Measurements from ENCODE around the gene GSTT2B.
"Not testable (repeated sequence)": the region's sequence is repeated elsewhere in the genome, so short reads cannot be mapped to it uniquely, and the experiment has no call there.

GRCh38 chr22:23954193-23954990 is 6.6 kb downstream of the GSTT2B start:
- TF ChIP-seq, protein P1, sequence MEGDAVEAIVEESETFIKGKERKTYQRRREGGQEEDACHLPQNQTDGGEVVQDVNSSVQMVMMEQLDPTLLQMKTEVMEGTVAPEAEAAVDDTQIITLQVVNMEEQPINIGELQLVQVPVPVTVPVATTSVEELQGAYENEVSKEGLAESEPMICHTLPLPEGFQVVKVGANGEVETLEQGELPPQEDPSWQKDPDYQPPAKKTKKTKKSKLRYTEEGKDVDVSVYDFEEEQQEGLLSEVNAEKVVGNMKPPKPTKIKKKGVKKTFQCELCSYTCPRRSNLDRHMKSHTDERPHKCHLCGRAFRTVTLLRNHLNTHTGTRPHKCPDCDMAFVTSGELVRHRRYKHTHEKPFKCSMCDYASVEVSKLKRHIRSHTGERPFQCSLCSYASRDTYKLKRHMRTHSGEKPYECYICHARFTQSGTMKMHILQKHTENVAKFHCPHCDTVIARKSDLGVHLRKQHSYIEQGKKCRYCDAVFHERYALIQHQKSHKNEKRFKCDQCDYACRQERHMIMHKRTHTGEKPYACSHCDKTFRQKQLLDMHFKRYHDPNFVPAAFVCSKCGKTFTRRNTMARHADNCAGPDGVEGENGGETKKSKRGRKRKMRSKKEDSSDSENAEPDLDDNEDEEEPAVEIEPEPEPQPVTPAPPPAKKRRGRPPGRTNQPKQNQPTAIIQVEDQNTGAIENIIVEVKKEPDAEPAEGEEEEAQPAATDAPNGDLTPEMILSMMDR (IDR thresholded peaks at IDR 0.05) = not testable (repeated sequence)
- TF ChIP-seq POLR2AphosphoS5, POLR2A (IDR thresholded peaks at IDR 0.05): not testable (repeated sequence)
